Neuron (in vitro differentiated cells): ENCODE results near the gene AMER3.

Experiments used
- H2AFZ ChIP-seq: one replicate; pipeline ENCODE4 v1.6.1; 2013; ENCODE audit warnings: low read depth, mild to moderate bottlenecking, inconsistent platforms, low read length, moderate library complexity
- H3K27me3 ChIP-seq: one replicate; pipeline ENCODE4 v1.6.1; 2013; ENCODE audit warnings: low read length; ENCODE audit not compliant: insufficient read depth
- H3K36me3 ChIP-seq: one replicate; pipeline ENCODE4 v1.6.1; 2013; ENCODE audit warnings: low read length; ENCODE audit not compliant: insufficient read depth
- H3K4me1 ChIP-seq: one replicate; pipeline ENCODE4 v1.6.1; 2013; ENCODE audit warnings: low read length; ENCODE audit not compliant: insufficient read depth
- H3K4me3 ChIP-seq: 2 replicates; pipeline ENCODE4 v1.5.1; 2013; ENCODE audit warnings: mild to moderate bottlenecking, low read length, moderate library complexity
- H3K9me3 ChIP-seq: one replicate; pipeline ENCODE4 v1.6.1; 2013; ENCODE audit warnings: low read length

The AMER3 gene

GRCh38 chr2:130736487-130736886, 18.9 kb upstream of the AMER3 start:
- no peaks in the 10 kb centered on the region for H3K27me3 ChIP-seq
- H3K9me3 ChIP-seq: no peaks in the 10 kb centered on the region
- no peaks in the 10 kb centered on the region for H3K4me1 ChIP-seq
- H3K36me3 ChIP-seq: no peaks in the 10 kb centered on the region
- H3K4me3 ChIP-seq: no peak overlapping the region
- H2AFZ ChIP-seq: no peak overlapping the region

- Histone ChIP-seq H3K27me3 (no peaks in the 10 kb centered on the region), H3K4me1 (no peaks in the 10 kb centered on the region), H3K36me3 (no peaks in the 10 kb centered on the region), H2AFZ (no peak overlapping the region), H3K9me3 (no peaks in the 10 kb centered on the region), H3K4me3 (no peak overlapping the region)
Observed at GRCh38 chr2:130737592-130737991, 17.7 kb upstream of the AMER3 start.

GRCh38 chr2:130740671-130741070, 14.7 kb upstream of the AMER3 start:
- Histone ChIP-seq H3K36me3 (no peaks in the 10 kb centered on the region), H3K9me3 (no peaks in the 10 kb centered on the region), H3K27me3 (no peaks in the 10 kb centered on the region), H3K4me1 (no peaks in the 10 kb centered on the region), H2AFZ (no peak overlapping the region), H3K4me3 (no peak overlapping the region)

GRCh38 chr2:130743278-130743677, 12.1 kb upstream of the AMER3 start:
- no peak overlapping the region for H3K4me3 ChIP-seq
- no peaks in the 10 kb centered on the region for H3K4me1 ChIP-seq
- no peaks in the 10 kb centered on the region for H3K9me3 ChIP-seq
- no peaks in the 10 kb centered on the region for H3K36me3 ChIP-seq
- H2AFZ ChIP-seq: no peak overlapping the region
- H3K27me3 ChIP-seq: no peaks in the 10 kb centered on the region

- no peak overlapping the region for H2AFZ ChIP-seq
- H3K36me3 ChIP-seq: no peaks in the 10 kb centered on the region
- H3K27me3 ChIP-seq: no peaks in the 10 kb centered on the region
- H3K4me3 ChIP-seq: no peak overlapping the region
- H3K9me3 ChIP-seq: no peaks in the 10 kb centered on the region
- H3K4me1 ChIP-seq: no peaks in the 10 kb centered on the region
Observed at GRCh38 chr2:130744287-130745117, 10.8 kb upstream of the AMER3 start.

GRCh38 chr2:130749078-130749477, 6.3 kb upstream of the AMER3 start:
- Histone ChIP-seq H2AFZ (no peak overlapping the region), H3K4me3 (no peak overlapping the region), H3K4me1 (no peaks in the 10 kb centered on the region), H3K36me3 (no peaks in the 10 kb centered on the region), H3K9me3 (no peaks in the 10 kb centered on the region), H3K27me3 (no peaks in the 10 kb centered on the region)

- Histone ChIP-seq H3K4me1 (no peaks in the 10 kb centered on the region), H3K4me3 (no peak overlapping the region), H3K27me3 (peaks cover 2% of the 10 kb centered on the region), H3K36me3 (no peaks in the 10 kb centered on the region), H2AFZ (no peak overlapping the region), H3K9me3 (no peaks in the 10 kb centered on the region)
Observed at GRCh38 chr2:130749641-130750040, 5.7 kb upstream of the AMER3 start.

- Histone ChIP-seq H3K27me3 (peaks cover 34% of the 10 kb centered on the region), H3K9me3 (no peaks in the 10 kb centered on the region), H3K4me1 (peaks cover 8% of the 10 kb centered on the region), H3K36me3 (no peaks in the 10 kb centered on the region), H3K4me3 (no peak overlapping the region), H2AFZ (no peak overlapping the region)
Observed at GRCh38 chr2:130754811-130755210, 529 bp upstream of the AMER3 start.

- Histone ChIP-seq H3K4me1 (peaks cover 8% of the 10 kb centered on the region), H3K9me3 (no peaks in the 10 kb centered on the region), H3K36me3 (no peaks in the 10 kb centered on the region), H3K27me3 (peaks cover 34% of the 10 kb centered on the region), H3K4me3 (peak overlapping the region; percentile 46), H2AFZ (no peak overlapping the region)
Observed at GRCh38 chr2:130756053-130756873, 923 bp downstream of the AMER3 start.

GRCh38 chr2:130756874-130757668, 1.7 kb downstream of the AMER3 start:
- H3K4me1 ChIP-seq: peaks cover 8% of the 10 kb centered on the region
- H3K4me3 ChIP-seq: peak overlapping the region; percentile 46
- no peak overlapping the region for H2AFZ ChIP-seq
- peaks cover 34% of the 10 kb centered on the region for H3K27me3 ChIP-seq
- no peaks in the 10 kb centered on the region for H3K36me3 ChIP-seq
- H3K9me3 ChIP-seq: no peaks in the 10 kb centered on the region

- Histone ChIP-seq H3K9me3 (no peaks in the 10 kb centered on the region), H3K36me3 (no peaks in the 10 kb centered on the region)
Observed at GRCh38 chr2:130759906-130760753, 4.8 kb downstream of the AMER3 start.

More at GRCh38 chr2:130759906-130760753, 4.8 kb downstream of the AMER3 start:
- H3K4me3 ChIP-seq: no peak overlapping the region
- peaks cover 8% of the 10 kb centered on the region for H3K4me1 ChIP-seq
- H3K27me3 ChIP-seq: peaks cover 27% of the 10 kb centered on the region
- H2AFZ ChIP-seq: no peak overlapping the region
